ENCODE data around the gene ANKRD11.
"Not testable (repeated sequence)": the region's sequence is repeated elsewhere in the genome, so short reads cannot be mapped to it uniquely, and the experiment has no call there.

Gene ANKRD11

GRCh38 chr16:89408315-89408714, 82.0 kb downstream of the ANKRD11 start:
- no peak for DNase-seq (ENCODE audit: low read depth in 2 of 2, low spot score in 1 of 2)

GRCh38 chr16:89407925-89408300, 82.4 kb downstream of the ANKRD11 start:
- no peak for DNase-seq (ENCODE audit: low read depth in 2 of 2, low spot score in 1 of 2)

GRCh38 chr16:89407282-89407924, 83.0 kb downstream of the ANKRD11 start:
- no peak for DNase-seq (ENCODE audit: low read depth in 2 of 2, low spot score in 1 of 2)

GRCh38 chr16:89406277-89406888, 84.0 kb downstream of the ANKRD11 start:
- DNase-seq (ENCODE audit: low read depth in 2 of 2, low spot score in 1 of 2), result no peak

- DNase-seq (ENCODE audit: low read depth in 2 of 2, low spot score in 1 of 2), result no peak
These were observed 85.8 kb downstream of the ANKRD11 start for GRCh38 chr16:89404561-89404960.

GRCh38 chr16:89402962-89403361, 87.4 kb downstream of the ANKRD11 start:
- DNase-seq (ENCODE audit: low read depth in 2 of 2, low spot score in 1 of 2), result no peak

- no peak for DNase-seq (ENCODE audit: low read depth in 2 of 2, low spot score in 1 of 2)
These were observed 88.5 kb downstream of the ANKRD11 start for GRCh38 chr16:89401641-89402445.

- DNase-seq (ENCODE audit: low read depth in 2 of 2, low spot score in 1 of 2), result no peak
These were observed 89.2 kb downstream of the ANKRD11 start for GRCh38 chr16:89401205-89401604.

GRCh38 chr16:89400740-89401139, 89.6 kb downstream of the ANKRD11 start:
- DNase-seq (ENCODE audit: low read depth in 2 of 2, low spot score in 1 of 2), result no peak

- DNase-seq (ENCODE audit: low read depth in 2 of 2, low spot score in 1 of 2), result no peak
These were observed 91.4 kb downstream of the ANKRD11 start for GRCh38 chr16:89398924-89399323.

GRCh38 chr16:89397331-89397861, 93.0 kb downstream of the ANKRD11 start:
- DNase-seq (ENCODE audit: low read depth in 2 of 2, low spot score in 1 of 2), result no peak

GRCh38 chr16:89396156-89396555, 94.2 kb downstream of the ANKRD11 start:
- no peak for DNase-seq (ENCODE audit: low read depth in 2 of 2, low spot score in 1 of 2)

GRCh38 chr16:89395150-89396142, 94.9 kb downstream of the ANKRD11 start:
- DNase-seq (ENCODE audit: low read depth in 2 of 2, low spot score in 1 of 2), result no peak

GRCh38 chr16:89393738-89394406, 96.5 kb downstream of the ANKRD11 start:
- DNase-seq (ENCODE audit: low read depth in 2 of 2, low spot score in 1 of 2), result no peak

GRCh38 chr16:89392881-89393737, 97.3 kb downstream of the ANKRD11 start:
- DNase-seq (ENCODE audit: low read depth in 2 of 2, low spot score in 1 of 2), result no peak

GRCh38 chr16:89390224-89390583, 100.2 kb downstream of the ANKRD11 start:
- not testable (repeated sequence) for DNase-seq (ENCODE audit: low read depth in 2 of 2, low spot score in 1 of 2)

- DNase-seq (ENCODE audit: low read depth in 2 of 2, low spot score in 1 of 2), result not testable (repeated sequence)
These were observed 100.7 kb downstream of the ANKRD11 start for GRCh38 chr16:89389504-89390223.

GRCh38 chr16:89388536-89388935, 101.8 kb downstream of the ANKRD11 start:
- no peak for DNase-seq (ENCODE audit: low read depth in 2 of 2, low spot score in 1 of 2)
